ENCODE data around the gene CARD10.

Gene CARD10

GRCh38 chr22:37499027-37499707 is 20.0 kb downstream of the CARD10 start:
- TF ChIP-seq FOXA1 (IDR thresholded peaks at IDR 0.05), result no peak
- TF ChIP-seq HDGF (IDR thresholded peaks at IDR 0.05; ENCODE audit: borderline replicate concordance), result no peak
- no peak for TF ChIP-seq CTBP1 (IDR thresholded peaks at IDR 0.05; ENCODE audit: borderline replicate concordance)
- TF ChIP-seq NFRKB (IDR thresholded peaks at IDR 0.05), result no peak
- TF ChIP-seq ARNT (IDR thresholded peaks at IDR 0.05), result no peak
- no peak for TF ChIP-seq ZNF384 (IDR thresholded peaks at IDR 0.05)
- TF ChIP-seq SUZ12 (IDR thresholded peaks at IDR 0.05), result no peak
- no peak for TF ChIP-seq BHLHE40 (IDR thresholded peaks at IDR 0.05; ENCODE audit: borderline replicate concordance)
- TF ChIP-seq ELF4 (IDR thresholded peaks at IDR 0.05), result no peak
- TF ChIP-seq LEF1 (IDR thresholded peaks at IDR 0.05; ENCODE audit: borderline replicate concordance), result no peak
- no peak for TF ChIP-seq TARDBP (IDR thresholded peaks at IDR 0.05)
- no peak for TF ChIP-seq FOXM1 (IDR thresholded peaks at IDR 0.05; ENCODE audit: borderline replicate concordance)
- TF ChIP-seq FOXK2 (IDR thresholded peaks at IDR 0.05), result no peak
- TF ChIP-seq SP1 (IDR thresholded peaks at IDR 0.05), result no peak
- TF ChIP-seq PKNOX1 (IDR thresholded peaks at IDR 0.05), result no peak
- TF ChIP-seq L3MBTL2 (conservative IDR thresholded peaks at IDR 0.05), result no peak
- CTCF ChIA-PET, result interaction anchor here (0.6 to 3.4 kb wide), 3 partner anchors 14 to 101 kb away, joined by 3 to 14 read pairs (median 4); no protein-coding TSS in a partner anchor
- no peak for DNase-seq (ENCODE audit: extremely low spot score)
- POLR2A ChIA-PET, result interaction anchor here (0.5 kb wide), 1 partner anchor 15 kb away, joined by 3 read pairs; no protein-coding TSS in a partner anchor

DNA sequence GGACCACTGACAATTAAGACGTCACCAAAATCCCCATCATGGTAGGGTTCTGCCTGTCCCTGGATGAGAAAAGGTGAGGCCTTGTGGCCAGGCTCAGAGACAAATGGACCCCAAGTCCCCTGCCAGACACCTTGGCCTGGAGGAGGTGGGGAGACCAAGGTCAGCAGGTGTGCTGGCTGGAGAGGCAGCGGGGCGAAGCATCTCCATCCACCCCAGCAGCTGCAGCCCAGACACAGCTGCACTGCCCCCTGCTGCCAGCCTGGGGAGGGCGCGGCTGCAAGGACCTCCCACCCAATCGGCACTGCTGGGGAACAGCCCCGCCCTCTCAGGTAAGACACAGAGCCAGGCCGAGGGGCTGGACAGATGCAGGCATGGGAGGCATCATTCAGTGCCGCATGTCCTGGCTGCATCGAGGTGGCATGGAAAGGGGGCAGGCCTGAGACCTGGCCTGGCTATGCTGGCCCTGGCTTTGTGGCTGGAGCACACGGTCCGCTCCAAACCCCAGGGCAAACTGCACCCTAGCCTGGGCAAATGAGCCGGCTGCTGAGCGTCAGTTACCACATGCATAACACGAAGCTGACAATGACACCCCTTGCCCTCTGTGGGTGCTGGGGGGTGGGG is 20.8 kb downstream of the CARD10 start:
- TF ChIP-seq ELF4 (IDR thresholded peaks at IDR 0.05) (no peak), LEF1 (IDR thresholded peaks at IDR 0.05; ENCODE audit: borderline replicate concordance) (no peak), SP1 (IDR thresholded peaks at IDR 0.05) (no peak), FOXA1 (IDR thresholded peaks at IDR 0.05) (no peak), BHLHE40 (IDR thresholded peaks at IDR 0.05; ENCODE audit: borderline replicate concordance) (no peak), L3MBTL2 (conservative IDR thresholded peaks at IDR 0.05) (no peak)
- ChIA-PET POLR2A (interaction anchor here (0.5 kb wide), 1 partner anchor 15 kb away, joined by 3 read pairs; no protein-coding TSS in a partner anchor), CTCF (interaction anchor here (0.6 to 3.4 kb wide), 4 partner anchors 12 to 102 kb away, joined by 3 to 14 read pairs (median 4); partner anchors contain the start of gene MFNG)
- peak; percentile 86 for DNase-seq (ENCODE audit: extremely low spot score)

DNA sequence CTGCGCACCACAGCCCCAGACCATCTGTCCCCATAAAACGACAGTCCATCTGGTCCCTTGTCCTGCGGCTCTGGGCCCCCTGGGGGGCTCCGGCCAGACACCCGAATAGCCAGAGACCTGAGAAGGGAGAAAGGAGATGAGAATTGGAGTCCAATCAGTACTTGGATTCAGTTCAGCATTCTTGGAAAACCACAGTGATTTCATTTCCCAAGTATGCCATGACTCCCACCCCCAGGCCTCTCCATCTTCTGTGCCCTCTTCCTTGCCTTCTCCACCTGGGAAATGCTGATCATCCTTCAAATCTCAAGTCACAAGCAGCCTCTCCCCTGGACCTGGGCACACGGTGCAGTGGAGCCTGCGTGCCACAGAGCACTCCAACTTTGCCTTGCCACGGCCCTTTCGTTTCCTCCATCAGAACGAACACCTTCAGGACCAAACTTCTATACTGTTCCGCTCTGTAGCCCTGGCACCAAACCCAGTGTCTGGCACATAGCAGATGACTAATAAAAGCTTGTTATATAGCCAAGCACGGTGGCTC is 22.1 kb downstream of the CARD10 start:
- ChIA-PET POLR2A (no interaction called here), CTCF (interaction anchor here (1.0 to 3.4 kb wide), 3 partner anchors 9 to 24 kb away, joined by 3 to 14 read pairs (median 4); no protein-coding TSS in a partner anchor)
- TF ChIP-seq ELF4 (IDR thresholded peaks at IDR 0.05), result no peak
- TF ChIP-seq FOXM1 (IDR thresholded peaks at IDR 0.05; ENCODE audit: borderline replicate concordance), result no peak
- no peak for TF ChIP-seq TARDBP (IDR thresholded peaks at IDR 0.05)
- TF ChIP-seq FOXA1 (IDR thresholded peaks at IDR 0.05), result no peak
- TF ChIP-seq HDGF (IDR thresholded peaks at IDR 0.05; ENCODE audit: borderline replicate concordance), result no peak
- TF ChIP-seq CTBP1 (IDR thresholded peaks at IDR 0.05; ENCODE audit: borderline replicate concordance), result no peak
- no peak for TF ChIP-seq L3MBTL2 (conservative IDR thresholded peaks at IDR 0.05)
- TF ChIP-seq NFRKB (IDR thresholded peaks at IDR 0.05), result no peak
- TF ChIP-seq LEF1 (IDR thresholded peaks at IDR 0.05; ENCODE audit: borderline replicate concordance), result no peak
- TF ChIP-seq SP1 (IDR thresholded peaks at IDR 0.05), result no peak
- TF ChIP-seq PKNOX1 (IDR thresholded peaks at IDR 0.05), result no peak
- no peak for TF ChIP-seq FOXK2 (IDR thresholded peaks at IDR 0.05)
- no peak for TF ChIP-seq ZNF384 (IDR thresholded peaks at IDR 0.05)
- no peak for TF ChIP-seq ARNT (IDR thresholded peaks at IDR 0.05)
- TF ChIP-seq BHLHE40 (IDR thresholded peaks at IDR 0.05; ENCODE audit: borderline replicate concordance), result no peak
- no peak for TF ChIP-seq SUZ12 (IDR thresholded peaks at IDR 0.05)
- no peak for DNase-seq (ENCODE audit: extremely low spot score)

DNA sequence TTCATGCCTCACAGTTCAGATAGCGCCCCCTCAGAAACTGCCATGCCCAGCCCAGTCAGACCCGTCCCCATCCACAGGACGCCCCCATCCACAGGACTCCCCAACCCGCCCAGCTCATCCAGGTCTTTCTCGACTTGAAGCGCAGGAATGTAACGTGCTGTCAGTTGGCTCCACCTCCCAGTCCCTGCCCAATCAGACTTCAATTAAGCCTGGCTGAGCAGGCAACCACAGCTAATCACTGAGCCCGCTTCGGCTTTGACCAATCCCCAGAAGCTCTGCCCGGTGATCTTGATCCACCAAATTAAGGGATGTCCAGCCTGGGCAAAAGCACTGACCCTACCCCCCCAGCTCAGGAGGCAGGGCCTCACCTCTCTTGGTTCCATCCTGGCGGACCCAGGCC is 22.6 kb downstream of the CARD10 start:
- DNase-seq (ENCODE audit: extremely low spot score), result no peak
- ChIA-PET CTCF (interaction anchor here (1.5 to 3.4 kb wide), 2 partner anchors 10 to 24 kb away, joined by 4 to 14 read pairs; no protein-coding TSS in a partner anchor), POLR2A (no interaction called here)
- TF ChIP-seq ARNT (IDR thresholded peaks at IDR 0.05) (no peak), CTBP1 (IDR thresholded peaks at IDR 0.05; ENCODE audit: borderline replicate concordance) (no peak)

- no peak for DNase-seq (ENCODE audit: extremely low spot score)
- POLR2A ChIA-PET, result no interaction called here
- CTCF ChIA-PET, result interaction anchor here (0.6 to 1.7 kb wide), 2 partner anchors 22 to 137 kb away, joined by 3 to 6 read pairs; no protein-coding TSS in a partner anchor
- TF ChIP-seq CTBP1 (IDR thresholded peaks at IDR 0.05; ENCODE audit: borderline replicate concordance) (no peak), SP1 (IDR thresholded peaks at IDR 0.05) (no peak), FOXM1 (IDR thresholded peaks at IDR 0.05; ENCODE audit: borderline replicate concordance) (no peak), FOXK2 (IDR thresholded peaks at IDR 0.05) (no peak), ELF4 (IDR thresholded peaks at IDR 0.05) (no peak), HDGF (IDR thresholded peaks at IDR 0.05; ENCODE audit: borderline replicate concordance) (no peak), L3MBTL2 (conservative IDR thresholded peaks at IDR 0.05) (no peak), PKNOX1 (IDR thresholded peaks at IDR 0.05) (no peak), SUZ12 (IDR thresholded peaks at IDR 0.05) (no peak), ARNT (IDR thresholded peaks at IDR 0.05) (no peak), TARDBP (IDR thresholded peaks at IDR 0.05) (no peak), FOXA1 (IDR thresholded peaks at IDR 0.05) (no peak), ZNF384 (IDR thresholded peaks at IDR 0.05) (no peak), LEF1 (IDR thresholded peaks at IDR 0.05; ENCODE audit: borderline replicate concordance) (no peak), BHLHE40 (IDR thresholded peaks at IDR 0.05; ENCODE audit: borderline replicate concordance) (no peak), NFRKB (IDR thresholded peaks at IDR 0.05) (no peak)
Measured at GRCh38 chr22:37493979-37494378, 25.2 kb downstream of the CARD10 start.
